Endodermal cell (in vitro differentiated cells): ENCODE data around the gene FAT3. TPM values are rescaled to one million over a fixed set of nuclear protein-coding genes. Genes with fewer than 3 reads are reported as not detected.

Experiments
- DNase-seq: peaks from one replicate; pipeline ENCODE4 v3.0.0-alpha.2; 2017
- H3K27ac ChIP-seq: 2 replicates; pipeline ENCODE4 v1.5.1; 2013; ENCODE audit warnings: mild to moderate bottlenecking, low read depth, low read length, moderate library complexity
- H3K27me3 ChIP-seq: 2 replicates; pipeline ENCODE4 v1.6.1; 2013; ENCODE audit warnings: mild to moderate bottlenecking, low read length, moderate library complexity; ENCODE audit not compliant: insufficient read depth, control insufficient read depth, poor library complexity, severe bottlenecking
- H3K36me3 ChIP-seq: 2 replicates; pipeline ENCODE4 v1.7.0; 2013; ENCODE audit warnings: mild to moderate bottlenecking, low read length, moderate library complexity; ENCODE audit not compliant: control insufficient read depth, insufficient read depth
- H3K4me1 ChIP-seq: one replicate; pipeline ENCODE4 v1.7.0; 2013; ENCODE audit warnings: low read length; ENCODE audit not compliant: control insufficient read depth, insufficient read depth
- H3K4me3 ChIP-seq: 2 replicates; pipeline ENCODE4 v1.5.1; 2013; ENCODE audit warnings: mild to moderate bottlenecking, low read length, moderate library complexity
- H3K9ac ChIP-seq: 2 replicates; pipeline ENCODE4 v1.6.1; 2013; ENCODE audit warnings: mild to moderate bottlenecking, low read length, moderate library complexity; ENCODE audit not compliant: poor library complexity, severe bottlenecking; ENCODE audit errors: extremely low read depth
- H3K9me3 ChIP-seq: 2 replicates; pipeline ENCODE4 v1.6.1; 2013; ENCODE audit warnings: mild to moderate bottlenecking, low read length, moderate library complexity; ENCODE audit not compliant: control insufficient read depth
- H3K27ac Mint-ChIP-seq: 2 replicates; pipeline ENCODE4 v1.8.0; 2020; ENCODE audit warnings: mixed read lengths
- H3K27me3 Mint-ChIP-seq: 2 replicates; pipeline ENCODE4 v1.8.0; 2021; ENCODE audit warnings: mild to moderate bottlenecking, mixed read lengths; ENCODE audit not compliant: insufficient read depth
- H3K36me3 Mint-ChIP-seq: 2 replicates; pipeline ENCODE4 v1.8.0; 2020; ENCODE audit warnings: low read depth, mixed read lengths
- H3K4me1 Mint-ChIP-seq: 2 replicates; pipeline ENCODE4 v1.8.0; 2020; ENCODE audit warnings: mixed read lengths
- H3K4me3 Mint-ChIP-seq: 2 replicates; pipeline ENCODE4 v1.8.0; 2020; ENCODE audit warnings: mild to moderate bottlenecking, moderate library complexity, mixed read lengths
- H3K9me3 Mint-ChIP-seq: 2 replicates; pipeline ENCODE4 v1.8.0; 2020; ENCODE audit warnings: mild to moderate bottlenecking, mixed read lengths
- CTCF ChIP-seq: fragments of 200-600 bp; sonication (generic); conservative IDR thresholded peaks from 2 replicates; pipeline ENCODE4 v1.5.0; 2021; ENCODE audit warnings: antibody characterized with exemption, mild to moderate bottlenecking
- WGBS, 2 experiments: methylation state at CpG; one replicate each; pipeline versions ENCODE4 v1.1.5 to v1.1.7; 2013; ENCODE audit warnings: missing lambda C conversion rate in 2 of 2, mixed read lengths in 1 of 2; ENCODE audit not compliant: insufficient coverage in 1 of 2, insufficient read length in 1 of 2; 5-methylcytosine and 5-hydroxymethylcytosine counted together
- total RNA-seq, 2 donors: library from RNA; stranded (reverse); fragmentation: NEBNext Ultra II Directional in 1 of 2; extraction: Animal tissue kit (Norgen Biotek cat#: 25700) in 1 of 2; gene quantifications; 2 replicates in 1 of 2; 3 replicates in 1 of 2; pipeline ENCODE4 v1.2.1, GENCODE V29; 2021

The FAT3 gene
- total RNA-seq, 2 donors from 2014 or later: 11.6 to 24.9 TPM

GRCh38 chr11:92180664-92181251 lies 43.9 kb upstream of the FAT3 start:
- peak overlapping the region; percentile 18 for H3K27ac Mint-ChIP-seq
- Histone ChIP-seq H3K27ac (no peak overlapping the region), H3K27me3 (no peaks in the 10 kb centered on the region)

GRCh38 chr11:92190535-92191206 lies 33.9 kb upstream of the FAT3 start:
- H3K4me1 Mint-ChIP-seq: no peaks in the 10 kb centered on the region
- Histone ChIP-seq H3K9me3 (no peaks in the 10 kb centered on the region), H3K4me3 (no peak overlapping the region), H3K9ac (no peak overlapping the region), H3K27me3 (no peaks in the 10 kb centered on the region), H3K27ac (no peak overlapping the region), H3K4me1 (no peaks in the 10 kb centered on the region), H3K36me3 (no peaks in the 10 kb centered on the region)
- H3K27me3 Mint-ChIP-seq: no peaks in the 10 kb centered on the region
- WGBS, 2 experiments: 83% methylated on average over 2 of the region's 2 CpGs; no CpG with 5 or more reads in 1 of the 2 experiments
- no peak overlapping the region for H3K27ac Mint-ChIP-seq
- no peak overlapping the region for H3K4me3 Mint-ChIP-seq
- H3K9me3 Mint-ChIP-seq: no peaks in the 10 kb centered on the region
- no peaks in the 10 kb centered on the region for H3K36me3 Mint-ChIP-seq
- DNase-seq: no peak
- no peak for TF ChIP-seq CTCF

More at GRCh38 chr11:92180664-92181251, 43.9 kb upstream of the FAT3 start:
- TF ChIP-seq CTCF: no peak
- Histone ChIP-seq H3K9me3 (peaks cover 11% of the 10 kb centered on the region), H3K4me3 (no peak overlapping the region), H3K36me3 (no peaks in the 10 kb centered on the region), H3K4me1 (peaks cover 12% of the 10 kb centered on the region), H3K9ac (no peak overlapping the region)
- Mint-ChIP-seq H3K4me1 (peaks cover 15% of the 10 kb centered on the region), H3K9me3 (no peaks in the 10 kb centered on the region), H3K36me3 (no peaks in the 10 kb centered on the region), H3K27me3 (no peaks in the 10 kb centered on the region), H3K4me3 (no peak overlapping the region)
- 73 to 76% methylated on average over 2 to 5 of the region's 5 CpGs for WGBS, 2 experiments
- peak; percentile 62 for DNase-seq

GRCh38 chr11:92192141-92192540 lies 32.5 kb upstream of the FAT3 start:
- Histone ChIP-seq H3K4me3 (no peak overlapping the region), H3K4me1 (no peaks in the 10 kb centered on the region), H3K36me3 (no peaks in the 10 kb centered on the region), H3K9ac (no peak overlapping the region), H3K27me3 (no peaks in the 10 kb centered on the region), H3K9me3 (no peaks in the 10 kb centered on the region), H3K27ac (no peak overlapping the region)
- Mint-ChIP-seq H3K27ac (no peak overlapping the region), H3K4me3 (no peak overlapping the region), H3K36me3 (no peaks in the 10 kb centered on the region), H3K4me1 (no peaks in the 10 kb centered on the region), H3K27me3 (no peaks in the 10 kb centered on the region), H3K9me3 (no peaks in the 10 kb centered on the region)
- no peak for TF ChIP-seq CTCF
- no peak for DNase-seq
